GM21528 (cell line): Measurements from ENCODE around the gene CCM2.

Source experiments
- ATAC-seq: cut with Tn5 transposase; IDR thresholded peaks from one replicate; pipeline ENCODE4 v1.9.1; 2021; ENCODE audit warnings: mild to moderate bottlenecking, moderate library complexity; ENCODE audit not compliant: unreplicated experiment, low FRiP score

CCM2 gene

DNA sequence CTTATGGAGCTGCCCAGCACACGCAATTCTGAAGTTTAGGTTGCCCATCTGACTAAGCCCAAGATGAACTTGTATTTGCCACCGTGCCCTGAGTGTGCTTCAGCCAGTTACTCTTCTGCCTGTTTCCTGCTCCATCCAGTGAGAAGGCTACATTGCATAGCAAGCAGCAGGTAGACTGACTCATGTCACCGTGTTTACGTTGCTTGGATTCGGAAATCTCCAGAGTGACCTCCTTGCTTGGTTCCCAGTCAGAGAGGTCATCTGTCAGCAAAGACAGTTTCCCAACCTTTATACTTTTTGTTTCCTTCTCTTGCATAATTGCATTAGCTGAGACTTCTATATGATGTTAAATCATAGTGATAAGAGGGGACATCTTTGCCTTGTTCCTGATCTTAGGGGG, 57.9 kb downstream of the CCM2 start:
- ATAC-seq: no peak

- ATAC-seq: no peak
Measured at GRCh38 chr7:45060295-45060694, 60.3 kb downstream of the CCM2 start.

GRCh38 chr7:45061352-45061751, 61.4 kb downstream of the CCM2 start:
- ATAC-seq: no peak

GRCh38 chr7:45061806-45062425, 61.9 kb downstream of the CCM2 start:
- no peak for ATAC-seq

- ATAC-seq: no peak
Measured at GRCh38 chr7:45064047-45064725, 64.2 kb downstream of the CCM2 start.

GRCh38 chr7:45065031-45065995, 65.3 kb downstream of the CCM2 start:
- ATAC-seq: no peak

DNA sequence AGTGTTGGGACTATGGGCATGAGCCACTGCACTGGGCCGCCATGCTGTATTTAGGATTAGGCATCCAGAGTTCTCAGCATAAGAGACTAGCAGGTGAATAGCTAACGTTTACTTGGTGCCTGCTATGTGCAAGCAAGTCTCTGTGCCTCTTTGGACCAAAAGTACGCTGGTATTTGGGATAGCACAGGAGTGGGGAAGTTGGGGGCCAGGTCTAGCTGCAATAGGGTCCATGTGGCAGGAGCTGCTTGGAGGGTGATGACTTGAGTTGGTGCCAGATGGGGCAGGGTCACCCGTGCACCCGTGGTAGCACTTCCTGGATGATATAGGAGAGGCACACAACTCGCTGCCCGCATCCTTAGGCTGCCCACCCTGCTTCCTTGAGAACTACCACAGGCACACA, 66.4 kb downstream of the CCM2 start:
- ATAC-seq: no peak

GRCh38 chr7:45067582-45067981, 67.6 kb downstream of the CCM2 start:
- ATAC-seq: no peak

GRCh38 chr7:45068236-45069023, 68.4 kb downstream of the CCM2 start:
- ATAC-seq: no peak

GRCh38 chr7:45069444-45070253, 69.6 kb downstream of the CCM2 start:
- no peak for ATAC-seq

GRCh38 chr7:45070254-45070642, 70.2 kb downstream of the CCM2 start:
- ATAC-seq: no peak

DNA sequence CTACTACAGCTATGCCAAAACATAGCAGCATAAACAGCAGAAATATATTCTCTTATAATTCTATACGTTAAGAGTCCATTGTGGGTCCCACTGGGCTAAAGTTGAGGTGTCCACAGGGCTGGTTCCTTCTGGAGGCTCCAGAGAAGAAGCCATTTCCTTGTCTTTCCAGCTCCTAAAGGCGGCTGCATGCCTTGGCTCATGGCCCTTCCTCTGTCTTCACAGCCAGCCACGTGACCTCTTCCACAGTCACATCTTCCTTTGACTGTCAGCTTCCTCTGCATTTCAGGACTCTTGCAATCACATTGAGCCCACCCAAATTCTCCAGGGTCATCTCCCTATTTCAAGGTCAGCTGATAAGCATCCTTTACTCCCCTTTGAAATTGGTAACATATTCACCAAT, 71.5 kb downstream of the CCM2 start:
- ATAC-seq: no peak

- ATAC-seq: no peak
Measured at GRCh38 chr7:45072131-45073030, 72.4 kb downstream of the CCM2 start.

GRCh38 chr7:45073031-45073785, 73.2 kb downstream of the CCM2 start:
- no peak for ATAC-seq

DNA sequence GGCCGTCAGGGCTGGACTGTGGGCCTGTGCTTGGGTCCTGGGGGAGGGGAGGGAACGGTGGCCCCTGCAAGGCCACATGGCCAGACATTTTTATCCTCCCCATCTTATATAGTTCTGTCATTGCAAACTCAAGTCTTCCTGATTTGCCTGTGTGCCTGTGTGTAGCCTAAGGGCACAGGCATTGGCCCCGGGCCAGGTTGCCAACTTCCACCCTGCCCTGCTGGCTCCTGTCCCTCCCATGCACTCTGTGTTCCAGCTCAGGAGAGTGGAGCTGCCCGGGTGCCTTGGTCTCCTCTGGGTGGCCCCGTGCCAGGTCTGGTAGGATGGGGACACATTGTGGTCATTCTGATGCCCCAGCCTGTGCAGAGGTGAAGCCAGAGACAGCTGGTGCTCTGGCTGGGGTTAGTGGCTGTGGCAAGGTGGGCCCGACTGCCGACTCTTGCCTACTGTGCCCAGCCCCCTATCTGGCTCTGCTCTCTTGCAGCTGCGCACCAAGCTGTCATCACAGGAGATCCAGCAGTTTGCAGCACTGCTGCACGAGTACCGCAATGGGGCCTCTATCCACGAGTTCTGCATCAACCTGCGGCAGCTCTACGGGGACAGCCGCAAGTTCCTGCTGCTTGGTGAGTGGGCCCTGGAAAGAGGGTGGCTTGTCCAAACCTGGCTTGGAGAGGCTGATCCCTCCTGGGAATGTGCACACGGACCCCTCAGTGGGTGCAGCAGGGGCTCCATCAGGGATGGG, 74.0 kb downstream of the CCM2 start:
- ATAC-seq: no peak

DNA sequence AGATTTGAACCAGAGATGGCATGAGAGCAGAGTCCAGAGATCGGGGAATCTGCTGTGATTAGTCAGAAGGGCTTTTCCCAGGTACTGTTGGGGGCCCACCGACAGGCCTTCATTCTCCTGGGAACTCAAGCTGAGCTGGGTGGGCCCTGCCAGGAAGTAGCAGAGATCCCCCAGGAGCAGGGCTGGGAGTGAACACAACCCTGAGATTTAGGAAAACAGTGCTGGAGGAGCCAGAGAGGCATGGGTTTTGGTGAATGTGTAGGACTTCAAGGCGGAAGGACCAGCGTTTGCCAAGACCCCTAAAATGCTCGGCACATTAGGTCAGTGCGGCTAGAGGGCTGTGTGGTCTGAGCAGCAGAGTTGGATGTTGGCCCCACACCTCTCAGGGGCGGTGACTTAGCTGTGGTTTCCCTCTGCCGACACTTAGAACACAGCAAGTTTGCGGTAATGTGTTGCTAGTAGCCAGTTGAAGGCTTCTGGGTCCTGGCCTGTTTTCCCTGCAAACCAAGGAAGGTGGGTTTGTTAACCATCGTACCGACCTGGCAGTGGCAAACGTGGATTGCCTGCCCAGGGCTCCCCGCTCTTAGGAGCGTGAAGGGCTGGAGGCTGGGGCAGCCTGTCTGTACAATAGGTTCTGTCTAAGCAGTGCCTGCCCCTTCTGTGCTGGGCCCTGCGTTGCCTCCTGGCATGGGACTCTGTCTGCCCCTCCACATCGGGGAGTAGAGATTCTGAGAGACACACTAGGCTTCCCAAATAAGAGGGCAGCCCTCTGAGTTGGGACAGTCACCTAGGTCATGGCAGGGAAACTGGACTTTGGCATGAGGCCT, 74.7 kb downstream of the CCM2 start:
- ATAC-seq: no peak

- no peak for ATAC-seq
Measured at GRCh38 chr7:45075355-45075644, 75.3 kb downstream of the CCM2 start.
